GM12891 (cell line): ENCODE data around the gene CPNE5.

Source experiments
- PAX5 ChIP-seq: IDR thresholded peaks from 2 replicates; pipeline ENCODE4 v1.6.1; 2011; ENCODE audit warnings: low read length, moderate library complexity, mild to moderate bottlenecking; ENCODE audit not compliant: insufficient read depth, severe bottlenecking
- POLR2A ChIP-seq: IDR thresholded peaks from 2 replicates; pipeline ENCODE4 v1.6.1; 2011; ENCODE audit warnings: low read depth, low read length, control low read depth
- POLR2AphosphoS5 ChIP-seq: IDR thresholded peaks from 2 replicates; pipeline ENCODE4 v1.6.1; 2011; ENCODE audit warnings: low read depth, low read length, control low read depth
- POU2F2 ChIP-seq: IDR thresholded peaks from 2 replicates; pipeline ENCODE4 v1.6.1; 2011; ENCODE audit warnings: low read depth, mild to moderate bottlenecking, control low read depth, low read length, moderate library complexity
- SPI1 ChIP-seq: IDR thresholded peaks from 2 replicates; pipeline ENCODE4 v1.6.1; 2011; ENCODE audit warnings: low read depth, low read length, control low read depth
- TAF1 ChIP-seq: IDR thresholded peaks from 2 replicates; pipeline ENCODE4 v1.6.1; 2011; ENCODE audit warnings: low read depth, low read length, control low read depth

DNA sequence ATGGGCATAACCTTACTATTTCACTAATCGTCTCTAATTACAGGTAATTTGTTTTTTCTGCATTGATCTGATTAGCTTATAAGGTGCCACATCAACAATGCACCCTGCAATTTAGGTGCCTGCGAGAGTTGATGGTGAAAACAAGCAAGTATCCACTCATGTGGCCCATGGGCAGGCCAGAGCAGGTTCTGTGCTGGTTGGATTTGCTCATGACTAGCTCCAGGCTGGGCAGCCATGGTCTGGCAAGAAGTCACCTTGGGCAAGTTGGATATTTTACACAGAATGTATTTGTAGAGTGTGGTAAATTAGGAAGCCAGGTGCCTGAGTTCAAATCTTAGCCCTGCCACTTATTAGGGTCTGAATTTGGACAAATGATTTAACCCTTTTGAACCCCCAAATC is 116.4 kb downstream of the CPNE5 start:
- TF ChIP-seq POLR2A, result no peak
- no peak for TF ChIP-seq POLR2AphosphoS5
- no peak for TF ChIP-seq POU2F2
- TF ChIP-seq TAF1, result no peak
- no peak for TF ChIP-seq PAX5
- no peak for TF ChIP-seq SPI1
